OCI-LY3 (cell line): ENCODE measurements around the gene WBP1.

Experiments
- H2AFZ ChIP-seq: fragments of 200-600, 300-600 bp; shearing (Covaris generic); 2 replicates; pipeline ENCODE4 v1.6.0; 2014; ENCODE audit warnings: antibody characterized with exemption, low read depth, low read length
- H3K27ac ChIP-seq: fragments of 200-600, 300-600 bp; sonication (generic); 2 replicates; pipeline ENCODE4 v1.5.1; 2014; ENCODE audit warnings: mild to moderate bottlenecking, low read length, moderate library complexity, mixed read lengths
- H3K27me3 ChIP-seq: fragments of 200-600, 300-600 bp; sonication (generic); 2 replicates; pipeline ENCODE4 v1.6.1; 2014; ENCODE audit warnings: low read depth, low read length, mixed read lengths
- H3K36me3 ChIP-seq: fragments of 200-600, 300-600 bp; sonication (generic); replicated peaks from 2 replicates; pipeline ENCODE3; 2014; ENCODE audit warnings: low read depth, low read length, mixed read lengths
- H3K4me1 ChIP-seq: fragments of 300-600, 200-600 bp; sonication (generic); 2 replicates; pipeline ENCODE4 v1.6.1; 2014; ENCODE audit warnings: low read length, mixed read lengths
- H3K4me2 ChIP-seq: fragments of 200-600, 300-600 bp; sonication (generic); 2 replicates; pipeline ENCODE4 v1.6.1; 2014; ENCODE audit warnings: low read length, mixed read lengths
- H3K4me3 ChIP-seq: fragments of 300-600, 200-600 bp; sonication (generic); 2 replicates; pipeline ENCODE4 v1.5.1; 2014; ENCODE audit warnings: antibody characterized with exemption, mild to moderate bottlenecking, low read length, moderate library complexity
- H3K79me2 ChIP-seq: fragments of 300-600, 200-600 bp; shearing (Covaris generic); 2 replicates; pipeline ENCODE4 v1.6.1; 2014; ENCODE audit warnings: mild to moderate bottlenecking, low read length, mixed read lengths
- H3K9ac ChIP-seq: fragments of 300-600, 200-600 bp; shearing (Covaris generic); 2 replicates; pipeline ENCODE4 v1.6.0; 2014; ENCODE audit warnings: mild to moderate bottlenecking, low read length, moderate library complexity
- H3K9me3 ChIP-seq: fragments of 200-600, 300-600 bp; shearing (Covaris generic); 2 replicates; pipeline ENCODE4 v1.6.1; 2014; ENCODE audit warnings: low read length, mixed read lengths; ENCODE audit not compliant: insufficient read depth
- H4K20me1 ChIP-seq: fragments of 200-600, 300-600 bp; sonication (generic); 2 replicates; pipeline ENCODE4 v1.6.1; 2016; ENCODE audit warnings: low read length, mixed read lengths; ENCODE audit not compliant: insufficient read depth
- CTCF ChIP-seq: fragments of 200-600, 300-600 bp; sonication (generic); IDR thresholded peaks from 2 replicates; pipeline ENCODE4 v1.5.1; 2014; ENCODE audit warnings: antibody characterized with exemption, low read length, low read depth
- EZH2phosphoT487 ChIP-seq: fragments of 200-600 bp; shearing (Covaris generic); IDR thresholded peaks from 2 replicates; pipeline ENCODE4 v1.6.1; 2018; ENCODE audit warnings: antibody characterized with exemption, mixed run types, low read depth

Gene WBP1

GRCh38 chr2:74458132-74458937, at the start of gene WBP1:
WBP1 (plus strand) TSS chr2:74458438; CDS start chr2:74458603, 165 bp downstream.
- Histone ChIP-seq H2AFZ (peak within 1 kb of the TSS; percentile 74), H3K4me3 (peak within 1 kb of the TSS; percentile 84), H3K9ac (peak within 1 kb of the TSS; percentile 93), H3K4me2 (peak within 1 kb of the TSS; percentile 93), H3K79me2 (peaks cover 23% of the 10 kb centered on the region), H3K4me1 (peaks cover 23% of the 10 kb centered on the region), H3K36me3 (peaks cover 24% of the 10 kb centered on the region), H3K9me3 (no peaks in the 10 kb centered on the region), H4K20me1 (no peaks in the 10 kb centered on the region), H3K27me3 (no peaks in the 10 kb centered on the region), H3K27ac (peak within 1 kb of the TSS; percentile 91)
- TF ChIP-seq EZH2phosphoT487 (no peak), CTCF (no peak)

- Histone ChIP-seq H3K79me2 (no peaks in the 10 kb centered on the region), H2AFZ (no peak overlapping the region; the same call in 1 of the 2 replicates), H3K27me3 (peaks cover 2% of the 10 kb centered on the region; the same call in 1 of the 2 replicates), H3K4me1 (peaks cover 8% of the 10 kb centered on the region), H3K4me2 (no peak overlapping the region), H3K36me3 (no peaks in the 10 kb centered on the region), H4K20me1 (no peaks in the 10 kb centered on the region), H3K9ac (no peak overlapping the region), H3K9me3 (no peaks in the 10 kb centered on the region), H3K4me3 (no peak overlapping the region), H3K27ac (no peak overlapping the region)
- no peak for TF ChIP-seq EZH2phosphoT487
- TF ChIP-seq CTCF = no peak
These were observed 45.1 kb upstream of the WBP1 start for GRCh38 chr2:74413001-74413698.

- H3K27me3 ChIP-seq = no peaks in the 10 kb centered on the region
- H3K4me1 ChIP-seq = peaks cover 16% of the 10 kb centered on the region
- no peaks in the 10 kb centered on the region for H4K20me1 ChIP-seq
- no peaks in the 10 kb centered on the region for H3K36me3 ChIP-seq
- H3K9me3 ChIP-seq = no peaks in the 10 kb centered on the region
- H3K4me2 ChIP-seq = no peak overlapping the region
- H3K9ac ChIP-seq = no peak overlapping the region
- no peak overlapping the region for H2AFZ ChIP-seq
- TF ChIP-seq CTCF = no peak
- TF ChIP-seq EZH2phosphoT487 = no peak
- H3K4me3 ChIP-seq = no peak overlapping the region
- no peak overlapping the region for H3K27ac ChIP-seq
- no peaks in the 10 kb centered on the region for H3K79me2 ChIP-seq
These were observed 43.8 kb upstream of the WBP1 start for GRCh38 chr2:74414441-74414840.

- Histone ChIP-seq H4K20me1 (no peaks in the 10 kb centered on the region), H3K27me3 (no peaks in the 10 kb centered on the region), H3K79me2 (no peaks in the 10 kb centered on the region), H3K9ac (no peak overlapping the region), H3K9me3 (no peaks in the 10 kb centered on the region), H3K27ac (no peak overlapping the region), H3K4me2 (no peak overlapping the region), H2AFZ (no peak overlapping the region), H3K4me3 (no peak overlapping the region), H3K4me1 (peaks cover 23% of the 10 kb centered on the region), H3K36me3 (no peaks in the 10 kb centered on the region)
- no peak for TF ChIP-seq CTCF
- TF ChIP-seq EZH2phosphoT487 = no peak
These were observed 43.1 kb upstream of the WBP1 start for GRCh38 chr2:74414881-74415761.
